SH-SY5Y (cell line): ENCODE results near the gene ZNF385C.

Experiments used
- GATA2 ChIP-seq: IDR thresholded peaks from 2 replicates; pipeline ENCODE4 v1.6.1; 2011; ENCODE audit warnings: mild to moderate bottlenecking, low read depth, low read length
- GATA3 ChIP-seq: IDR thresholded peaks from 2 replicates; pipeline ENCODE4 v1.6.1; 2011; ENCODE audit warnings: low read depth, mild to moderate bottlenecking, low read length, moderate library complexity

DNA sequence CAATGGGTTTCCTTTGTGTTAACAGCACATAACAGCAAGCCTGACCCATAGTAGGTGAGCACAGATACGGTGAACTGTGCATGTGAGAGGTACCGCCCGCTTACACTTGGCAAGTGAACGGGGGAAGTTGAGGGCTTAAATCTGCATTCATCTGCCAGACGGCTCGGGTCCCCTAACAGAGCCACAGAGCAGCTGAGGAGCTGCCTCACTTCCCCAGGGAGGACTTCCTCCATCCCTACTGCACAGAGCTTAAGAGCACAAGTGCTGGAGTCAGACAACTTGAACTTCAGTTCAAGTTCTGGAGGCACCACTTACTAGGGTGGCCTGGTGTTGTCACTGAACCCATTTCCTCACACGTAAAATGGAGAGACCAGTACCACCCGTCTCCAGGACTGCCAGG is 43.1 kb upstream of the ZNF385C start:
- TF ChIP-seq GATA3 (no peak), GATA2 (no peak)
